ENCODE measurements around the gene IL2RA.
A peak's percentile ranks its signal among the peaks of the same experiment; 100 is the strongest.

DNA sequence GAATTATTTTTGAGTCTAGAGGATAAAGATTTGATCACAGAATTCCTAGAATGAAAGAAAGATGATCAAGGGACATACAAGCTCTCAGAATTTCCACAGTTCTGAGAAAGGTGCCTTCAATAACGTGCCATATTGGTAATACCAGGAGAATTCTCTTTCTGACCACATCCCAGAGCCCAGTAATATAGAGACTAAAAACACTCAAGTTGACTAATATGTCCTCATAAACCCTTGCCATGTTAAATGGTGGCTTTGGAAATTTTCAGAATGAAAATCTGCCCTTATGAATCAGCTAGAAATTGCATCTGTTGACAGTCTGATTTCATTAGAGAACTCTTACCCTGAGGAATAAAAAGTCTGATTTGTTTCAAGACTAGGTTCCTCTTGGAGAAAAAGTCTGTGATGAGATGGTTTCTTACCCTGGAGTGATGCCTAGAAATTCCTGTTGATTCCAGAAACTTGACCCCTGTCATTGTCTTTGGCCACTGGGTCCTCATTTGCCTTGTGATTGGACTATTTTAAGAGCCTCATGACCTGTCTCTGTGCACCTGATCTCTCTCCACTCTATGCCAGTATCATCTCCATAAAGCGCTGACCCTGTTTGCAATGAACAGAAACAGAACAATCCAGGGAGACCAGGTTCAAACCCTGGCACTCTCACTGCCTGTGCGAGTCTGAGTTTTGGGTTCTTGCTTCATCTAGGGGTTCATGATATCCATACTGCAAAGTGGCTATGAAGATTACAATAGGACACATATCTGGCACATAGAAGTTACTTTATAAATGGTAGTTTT lies 3.3 kb downstream of the IL2RA start:
- 0 out of 2 replicates have a peak, but pooled peaks have one; percentile 34 for TF ChIP-seq PAX5 (IDR thresholded peaks at IDR 0.05; ENCODE audit: borderline replicate concordance, low read depth, low read length)
- TF ChIP-seq ESRRA (IDR thresholded peaks at IDR 0.05; ENCODE audit: low read length) = no peak
- no peak for TF ChIP-seq CTCF (IDR thresholded peaks at IDR 0.05 in 2 of 3, conservative IDR thresholded peaks at IDR 0.05 in 1 of 3; ENCODE audit: control insufficient read depth in 2 of 3, extremely low read depth in 1 of 3, insufficient read depth in 1 of 3, low read depth in 3 of 3, low read length in 3 of 3)
- TF ChIP-seq POLR2A (IDR thresholded peaks at IDR 0.05; ENCODE audit: low read depth, low read length) = no peak
- no peak for TF ChIP-seq TAF1 (IDR thresholded peaks at IDR 0.05; ENCODE audit: borderline replicate concordance, low read depth, low read length)
- TF ChIP-seq POLR2AphosphoS5 (IDR thresholded peaks at IDR 0.05; ENCODE audit: low read length) = no peak
- TF ChIP-seq, protein P1, sequence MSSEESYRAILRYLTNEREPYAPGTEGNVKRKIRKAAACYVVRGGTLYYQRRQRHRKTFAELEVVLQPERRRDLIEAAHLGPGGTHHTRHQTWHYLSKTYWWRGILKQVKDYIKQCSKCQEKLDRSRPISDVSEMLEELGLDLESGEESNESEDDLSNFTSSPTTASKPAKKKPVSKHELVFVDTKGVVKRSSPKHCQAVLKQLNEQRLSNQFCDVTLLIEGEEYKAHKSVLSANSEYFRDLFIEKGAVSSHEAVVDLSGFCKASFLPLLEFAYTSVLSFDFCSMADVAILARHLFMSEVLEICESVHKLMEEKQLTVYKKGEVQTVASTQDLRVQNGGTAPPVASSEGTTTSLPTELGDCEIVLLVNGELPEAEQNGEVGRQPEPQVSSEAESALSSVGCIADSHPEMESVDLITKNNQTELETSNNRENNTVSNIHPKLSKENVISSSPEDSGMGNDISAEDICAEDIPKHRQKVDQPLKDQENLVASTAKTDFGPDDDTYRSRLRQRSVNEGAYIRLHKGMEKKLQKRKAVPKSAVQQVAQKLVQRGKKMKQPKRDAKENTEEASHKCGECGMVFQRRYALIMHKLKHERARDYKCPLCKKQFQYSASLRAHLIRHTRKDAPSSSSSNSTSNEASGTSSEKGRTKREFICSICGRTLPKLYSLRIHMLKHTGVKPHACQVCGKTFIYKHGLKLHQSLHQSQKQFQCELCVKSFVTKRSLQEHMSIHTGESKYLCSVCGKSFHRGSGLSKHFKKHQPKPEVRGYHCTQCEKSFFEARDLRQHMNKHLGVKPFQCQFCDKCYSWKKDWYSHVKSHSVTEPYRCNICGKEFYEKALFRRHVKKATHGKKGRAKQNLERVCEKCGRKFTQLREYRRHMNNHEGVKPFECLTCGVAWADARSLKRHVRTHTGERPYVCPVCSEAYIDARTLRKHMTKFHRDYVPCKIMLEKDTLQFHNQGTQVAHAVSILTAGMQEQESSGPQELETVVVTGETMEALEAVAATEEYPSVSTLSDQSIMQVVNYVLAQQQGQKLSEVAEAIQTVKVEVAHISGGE (CRISPR knock-in tag; IDR thresholded peaks at IDR 0.05) = no peak
